ENCODE results near the gene CCDC54.

CCDC54 gene

DNA sequence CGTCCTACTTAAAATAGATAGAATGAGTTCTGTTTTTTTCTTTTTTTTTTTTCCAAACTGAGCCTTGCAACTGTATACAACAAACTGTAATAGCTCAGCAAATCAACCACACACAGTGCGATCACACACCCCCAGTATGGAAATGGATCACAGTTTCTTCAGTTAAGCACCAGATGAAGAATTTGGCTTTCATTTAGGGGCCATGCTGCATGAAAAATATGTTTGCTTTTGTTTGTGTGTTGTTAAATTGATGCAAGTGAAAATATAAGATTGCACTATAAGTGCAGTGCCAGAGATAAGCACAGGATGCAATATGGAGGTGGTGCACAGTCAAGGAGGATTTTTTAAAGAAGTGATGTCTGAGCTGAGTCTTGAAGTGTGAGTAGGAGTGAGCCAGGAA is 17.8 kb downstream of the CCDC54 start:
- no peak for DNase-seq

- DNase-seq, result no peak
Observed at GRCh38 chr3:107401301-107401700, 24.1 kb downstream of the CCDC54 start.

DNA sequence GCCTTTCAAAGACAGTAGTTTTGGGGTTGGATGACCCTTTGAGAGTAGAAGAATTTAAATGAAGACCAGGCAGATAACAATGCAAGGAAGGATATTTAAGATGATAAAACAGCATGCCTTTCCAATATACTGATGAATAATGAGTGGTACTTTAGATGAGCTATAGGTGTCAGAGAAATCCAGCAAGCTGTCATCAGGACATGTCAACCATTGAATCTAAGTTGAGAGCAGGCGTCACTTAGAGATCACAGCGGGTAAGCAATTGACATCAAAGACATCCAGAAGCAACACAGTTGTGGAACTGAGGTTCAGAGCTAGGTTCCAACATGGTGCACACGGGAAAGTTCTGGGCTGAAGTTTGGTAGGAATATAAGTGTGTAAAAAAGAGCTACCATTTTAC is 25.0 kb downstream of the CCDC54 start:
- no peak for DNase-seq

GRCh38 chr3:107404727-107405469 is 27.7 kb downstream of the CCDC54 start:
- DNase-seq, result no peak

- no peak for DNase-seq
Observed at GRCh38 chr3:107407355-107407754, 30.1 kb downstream of the CCDC54 start.

GRCh38 chr3:107408513-107408912 is 31.3 kb downstream of the CCDC54 start:
- no peak for DNase-seq

DNA sequence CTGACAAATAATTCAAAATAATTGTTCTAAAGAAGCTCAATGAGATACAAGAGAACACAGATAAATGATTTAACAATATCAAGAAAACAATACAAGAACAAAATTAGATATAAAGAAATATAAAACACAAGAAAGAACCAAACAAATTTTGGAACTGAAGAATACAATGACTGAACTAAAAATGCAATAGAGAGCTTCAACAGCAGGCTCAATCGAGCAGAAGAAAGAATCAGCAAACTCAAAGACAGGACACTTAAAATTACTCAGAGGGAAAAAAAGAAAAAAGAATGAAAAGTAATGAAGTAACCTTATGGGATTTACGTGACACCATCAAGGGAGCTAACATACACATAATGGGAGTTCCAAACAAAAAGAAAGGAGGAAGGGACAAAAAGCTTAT is 32.1 kb downstream of the CCDC54 start:
- no peak for DNase-seq

DNA sequence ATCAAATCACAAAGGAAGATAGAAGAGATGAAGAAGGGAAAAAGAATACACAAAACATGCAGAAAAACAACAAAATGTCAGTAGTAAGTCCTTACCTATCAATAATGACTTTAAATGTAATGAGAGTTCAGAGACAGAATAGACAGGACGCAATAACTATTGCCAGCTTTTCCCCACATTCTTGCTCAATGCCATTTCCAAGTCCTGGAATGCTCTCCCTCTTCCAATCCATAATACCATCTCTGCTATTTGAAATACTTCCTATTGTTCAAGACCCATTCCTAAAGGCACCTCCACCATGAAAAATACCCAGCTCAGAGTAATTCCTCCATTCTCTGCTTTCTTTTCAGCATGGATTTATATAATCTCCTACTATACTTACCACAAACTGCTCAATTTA is 33.4 kb downstream of the CCDC54 start:
- DNase-seq, result no peak

DNA sequence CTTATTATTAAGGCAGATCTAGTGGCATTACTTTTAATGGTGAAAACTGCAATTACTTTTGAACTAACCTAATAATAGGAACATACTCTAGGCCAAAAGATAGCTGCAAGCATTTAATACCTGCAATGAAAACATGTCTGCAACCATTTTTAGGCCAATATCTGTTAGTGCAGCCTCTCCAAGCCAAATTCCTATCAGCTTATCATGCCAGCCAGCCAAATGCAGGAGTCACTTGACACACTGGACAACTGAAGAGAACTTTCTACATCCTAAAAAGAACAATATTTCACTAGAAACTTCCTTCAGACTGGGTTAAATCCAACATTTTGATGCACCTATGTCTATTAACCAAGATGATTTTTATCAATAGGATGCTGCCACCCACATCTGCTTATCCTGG is 33.8 kb downstream of the CCDC54 start:
- DNase-seq, result no peak

GRCh38 chr3:107411779-107412178 is 34.5 kb downstream of the CCDC54 start:
- no peak for DNase-seq

GRCh38 chr3:107412376-107412775 is 35.1 kb downstream of the CCDC54 start:
- DNase-seq, result no peak

- no peak for DNase-seq
Observed at GRCh38 chr3:107413264-107413663, 36.0 kb downstream of the CCDC54 start.

DNA sequence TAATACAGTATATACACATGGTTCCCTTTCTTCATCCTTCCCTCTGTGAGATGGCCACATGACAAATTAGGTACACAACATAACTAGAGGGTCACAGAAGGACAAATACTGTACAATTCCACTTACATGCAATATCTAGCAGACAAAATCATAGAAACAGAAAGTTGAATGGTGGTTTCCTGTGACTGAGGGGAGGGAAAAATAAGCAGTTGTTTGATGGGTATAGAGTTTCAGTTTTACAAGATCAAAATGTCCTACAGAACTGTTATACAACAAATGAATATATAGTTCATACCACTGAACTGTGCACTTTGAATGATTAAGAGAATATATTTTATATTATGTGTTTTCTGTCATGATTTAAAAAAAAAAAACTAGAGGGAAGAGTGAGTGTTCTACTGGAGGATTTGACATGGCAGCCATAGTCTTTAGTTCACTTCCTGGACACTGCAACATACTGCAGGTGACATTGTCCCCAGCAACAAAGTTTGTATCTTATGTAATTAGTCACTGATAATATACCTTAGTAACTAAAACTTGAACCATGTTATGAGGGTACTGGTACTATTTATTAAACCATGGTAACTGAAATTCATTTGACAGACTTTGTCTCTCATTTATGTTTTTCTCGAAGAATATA is 37.2 kb downstream of the CCDC54 start:
- no peak for DNase-seq

DNA sequence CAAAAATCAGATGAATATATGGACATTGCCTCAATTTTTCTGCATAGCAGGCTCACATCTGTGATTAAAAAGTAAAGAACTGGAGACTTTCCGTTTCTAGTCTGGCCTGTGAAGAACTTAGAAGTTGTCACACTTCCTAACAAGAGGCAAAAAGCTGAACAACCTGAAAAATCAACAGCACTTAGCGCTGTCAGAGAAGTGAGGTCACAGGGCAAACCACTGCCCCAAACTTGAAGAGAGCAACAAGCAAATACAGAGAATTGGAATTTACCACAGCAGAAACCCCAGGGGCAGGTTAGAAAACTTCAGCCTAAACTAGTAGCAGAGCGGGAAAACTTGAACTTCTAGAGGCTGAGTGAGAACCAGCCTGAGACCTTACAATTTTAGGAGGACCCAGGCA is 38.9 kb downstream of the CCDC54 start:
- no peak for DNase-seq

- DNase-seq, result no peak
Observed at GRCh38 chr3:107416886-107417285, 39.6 kb downstream of the CCDC54 start.

GRCh38 chr3:107421170-107421792 is 44.0 kb downstream of the CCDC54 start:
- DNase-seq, result no peak

DNA sequence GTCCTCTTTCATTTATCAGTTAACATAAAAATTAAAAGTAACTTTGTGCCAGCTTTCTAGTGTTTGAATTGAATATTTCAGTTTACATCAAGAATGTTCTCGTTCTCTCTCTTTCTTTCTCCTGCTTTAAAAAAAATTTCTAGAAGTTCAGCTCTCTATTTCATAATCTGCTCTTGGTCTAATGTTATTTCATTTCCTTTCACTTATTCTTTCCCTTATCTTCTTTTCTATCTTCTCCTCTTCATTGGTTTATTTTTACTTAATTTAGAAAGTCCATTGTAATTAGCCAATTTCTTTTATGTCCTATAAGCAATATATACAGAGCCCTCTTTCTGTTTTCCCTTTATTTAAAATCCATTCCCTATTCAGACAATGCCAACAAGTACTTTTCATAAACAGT is 44.6 kb downstream of the CCDC54 start:
- DNase-seq, result no peak

- DNase-seq, result no peak
Observed at GRCh38 chr3:107425033-107425432, 47.8 kb downstream of the CCDC54 start.

- no peak for DNase-seq
Observed at GRCh38 chr3:107426223-107426622, 49.0 kb downstream of the CCDC54 start.
